H9 (cell line): ENCODE data around the gene TRAF6. TPM values are rescaled to one million over a fixed set of nuclear protein-coding genes. Genes with fewer than 3 reads are reported as not detected.

Experiments
- DNase-seq: peaks from one replicate; pipeline ENCODE4 v3.0.0-alpha.2; 2017
- H2AFZ ChIP-seq: one replicate; pipeline ENCODE4 v1.6.1; 2013; ENCODE audit warnings: mild to moderate bottlenecking, low read length, control low read depth, moderate library complexity
- H2AK5ac ChIP-seq: 2 replicates; pipeline ENCODE4 v1.6.1; 2013; ENCODE audit warnings: low read length, control low read depth, mixed read lengths; ENCODE audit not compliant: insufficient read length
- H2BK120ac ChIP-seq: one replicate; pipeline ENCODE4 v1.6.1; 2013; ENCODE audit warnings: low read depth, mild to moderate bottlenecking, low read length, control low read depth, inconsistent platforms; ENCODE audit not compliant: poor library complexity, severe bottlenecking
- H2BK12ac ChIP-seq: 2 replicates; pipeline ENCODE4 v1.6.1; 2013; ENCODE audit warnings: low read length, control low read depth, mixed read lengths, low read depth; ENCODE audit not compliant: insufficient read length
- H2BK15ac ChIP-seq: 2 replicates; pipeline ENCODE4 v1.6.1; 2013; ENCODE audit warnings: low read depth, low read length, control low read depth
- H2BK20ac ChIP-seq: one replicate; pipeline ENCODE4 v1.6.1; 2013; ENCODE audit warnings: low read depth, mild to moderate bottlenecking, low read length, control low read depth, inconsistent platforms; ENCODE audit not compliant: poor library complexity, severe bottlenecking
- H2BK5ac ChIP-seq: 2 replicates; pipeline ENCODE4 v1.6.1; 2013; ENCODE audit warnings: low read length, control low read depth, mixed read lengths; ENCODE audit not compliant: insufficient read length
- H3K14ac ChIP-seq: 2 replicates; pipeline ENCODE4 v1.6.1; 2013; ENCODE audit warnings: low read length, control low read depth; ENCODE audit not compliant: insufficient read depth
- H3K18ac ChIP-seq: 2 replicates; pipeline ENCODE4 v1.6.1; 2013; ENCODE audit warnings: low read depth, mild to moderate bottlenecking, mixed read lengths, low read length, control low read depth; ENCODE audit not compliant: insufficient read length
- H3K23ac ChIP-seq: 2 replicates; pipeline ENCODE4 v1.6.1; 2013; ENCODE audit warnings: low read length, control low read depth, mixed read lengths, low read depth; ENCODE audit not compliant: insufficient read length
- H3K23me2 ChIP-seq: 2 replicates; pipeline ENCODE4 v1.6.1; 2013; ENCODE audit warnings: low read depth, mild to moderate bottlenecking, mixed read lengths, low read length, control low read depth; ENCODE audit not compliant: insufficient read length, poor library complexity, severe bottlenecking
- H3K27ac ChIP-seq: 2 replicates; pipeline ENCODE4 v1.5.1; 2013; ENCODE audit warnings: low read length, control low read depth, mixed read lengths, low read depth; ENCODE audit not compliant: insufficient read length
- H3K27me3 ChIP-seq: 2 replicates; pipeline ENCODE4 v1.6.1; 2013; ENCODE audit warnings: low read length, control low read depth, inconsistent platforms; ENCODE audit not compliant: insufficient read depth
- H3K4ac ChIP-seq: 2 replicates; pipeline ENCODE4 v1.6.1; 2013; ENCODE audit warnings: low read depth, mild to moderate bottlenecking, control low read depth, inconsistent platforms, low read length, moderate library complexity
- H3K4me1 ChIP-seq: 2 replicates; pipeline ENCODE4 v1.6.1; 2013; ENCODE audit warnings: low read length, control low read depth, inconsistent platforms; ENCODE audit not compliant: insufficient read depth
- H3K4me2 ChIP-seq: 2 replicates; pipeline ENCODE4 v1.6.1; 2013; ENCODE audit warnings: low read length, control low read depth, mixed read lengths; ENCODE audit not compliant: insufficient read length, insufficient read depth
- H3K56ac ChIP-seq: 2 replicates; pipeline ENCODE4 v1.6.1; 2013; ENCODE audit warnings: low read depth, mild to moderate bottlenecking, mixed read lengths, low read length, control low read depth; ENCODE audit not compliant: insufficient read length
- H3K79me1 ChIP-seq: 2 replicates; pipeline ENCODE4 v1.6.1; 2013; ENCODE audit warnings: low read depth, mild to moderate bottlenecking, moderate library complexity, low read length, control low read depth, inconsistent platforms; ENCODE audit not compliant: insufficient read depth, poor library complexity, severe bottlenecking
- H3K79me2 ChIP-seq: 2 replicates; pipeline ENCODE4 v1.6.1; 2013; ENCODE audit warnings: low read length, control low read depth, inconsistent platforms; ENCODE audit not compliant: insufficient read depth
- H3K9ac ChIP-seq: 2 replicates; pipeline ENCODE4 v1.6.1; 2013; ENCODE audit warnings: low read length, control low read depth, mixed read lengths; ENCODE audit not compliant: insufficient read length; ENCODE audit errors: extremely low read depth
- H3K9me3 ChIP-seq: one replicate; pipeline ENCODE4 v1.6.1; 2013; ENCODE audit warnings: low read depth, low read length, inconsistent platforms; ENCODE audit not compliant: control insufficient read depth
- H3T11ph ChIP-seq: one replicate; pipeline ENCODE4 v1.6.1; 2013; ENCODE audit warnings: mild to moderate bottlenecking, low read length, control low read depth, inconsistent platforms
- H4K20me1 ChIP-seq: one replicate; pipeline ENCODE4 v1.6.1; 2013; ENCODE audit not compliant: control insufficient read depth, insufficient read length, insufficient read depth
- H4K5ac ChIP-seq: 2 replicates; pipeline ENCODE4 v1.6.1; 2013; ENCODE audit warnings: low read depth, mild to moderate bottlenecking, mixed read lengths, low read length, control low read depth; ENCODE audit not compliant: insufficient read length
- H4K8ac ChIP-seq: replicated peaks from 2 replicates; pipeline ENCODE4 v1.6.1; 2013; ENCODE audit warnings: low read length, control low read depth, mixed read lengths, low read depth; ENCODE audit not compliant: insufficient read length
- H4K91ac ChIP-seq: 2 replicates; pipeline ENCODE4 v1.6.1; 2013; ENCODE audit warnings: low read depth, mild to moderate bottlenecking, moderate library complexity, mixed read lengths, low read length, control low read depth; ENCODE audit not compliant: insufficient read length
- H3K27ac Mint-ChIP-seq, 3 experiments: 2 replicates in 2 of 3; 3 replicates in 1 of 3; pipeline ENCODE4 v1.8.0; 2020 to 2021; ENCODE audit warnings: mixed read lengths in 3 of 3, mild to moderate bottlenecking in 1 of 3, moderate library complexity in 1 of 3
- H3K27me3 Mint-ChIP-seq: 2 replicates; pipeline ENCODE4 v1.8.0; 2021; ENCODE audit warnings: low read depth, mild to moderate bottlenecking, moderate library complexity, mixed read lengths
- H3K36me3 Mint-ChIP-seq, 3 experiments: 2 replicates in 2 of 3; 3 replicates in 1 of 3; pipeline ENCODE4 v1.8.0; 2020 to 2021; ENCODE audit warnings: low read depth in 3 of 3, mixed read lengths in 3 of 3; ENCODE audit not compliant: insufficient read depth in 1 of 3
- H3K4me1 Mint-ChIP-seq, 2 experiments: 2 replicates each; pipeline ENCODE4 v1.8.0; 2020; ENCODE audit warnings: mixed read lengths in 2 of 2
- H3K4me3 Mint-ChIP-seq, 2 experiments: 2 replicates in 1 of 2; 3 replicates in 1 of 2; pipeline ENCODE4 v1.8.0; 2020 to 2021; ENCODE audit warnings: mild to moderate bottlenecking in 2 of 2, mixed read lengths in 2 of 2, moderate library complexity in 1 of 2
- H3K9me3 Mint-ChIP-seq, 2 experiments: 2 replicates in 1 of 2; 3 replicates in 1 of 2; pipeline ENCODE4 v1.8.0; 2020; ENCODE audit warnings: mild to moderate bottlenecking in 2 of 2, mixed read lengths in 2 of 2, moderate library complexity in 1 of 2
- CTCF ChIP-seq: fragments of 200-600 bp; sonication (generic); conservative IDR thresholded peaks from 3 replicates; pipeline ENCODE4 v1.8.0; 2021; ENCODE audit warnings: antibody characterized with exemption, mild to moderate bottlenecking
- WGBS: extraction: QIAGEN DNeasy Blood & Tissue Kit; methylation state at CpG from one replicate; pipeline ENCODE4 v1.1.7; 2013; ENCODE audit warnings: missing lambda C conversion rate, low lambda C conversion rate, mixed read lengths; ENCODE audit not compliant: insufficient read length; ENCODE audit errors: extremely low coverage; 5-methylcytosine and 5-hydroxymethylcytosine counted together
- total RNA-seq: library from RNA; stranded (reverse); gene quantifications from 2 replicates; pipeline ENCODE4 v1.2.1, GENCODE V29; 2021

Gene TRAF6
- total RNA-seq, 1 experiment from 2014 or later: 9.9 TPM

DNA sequence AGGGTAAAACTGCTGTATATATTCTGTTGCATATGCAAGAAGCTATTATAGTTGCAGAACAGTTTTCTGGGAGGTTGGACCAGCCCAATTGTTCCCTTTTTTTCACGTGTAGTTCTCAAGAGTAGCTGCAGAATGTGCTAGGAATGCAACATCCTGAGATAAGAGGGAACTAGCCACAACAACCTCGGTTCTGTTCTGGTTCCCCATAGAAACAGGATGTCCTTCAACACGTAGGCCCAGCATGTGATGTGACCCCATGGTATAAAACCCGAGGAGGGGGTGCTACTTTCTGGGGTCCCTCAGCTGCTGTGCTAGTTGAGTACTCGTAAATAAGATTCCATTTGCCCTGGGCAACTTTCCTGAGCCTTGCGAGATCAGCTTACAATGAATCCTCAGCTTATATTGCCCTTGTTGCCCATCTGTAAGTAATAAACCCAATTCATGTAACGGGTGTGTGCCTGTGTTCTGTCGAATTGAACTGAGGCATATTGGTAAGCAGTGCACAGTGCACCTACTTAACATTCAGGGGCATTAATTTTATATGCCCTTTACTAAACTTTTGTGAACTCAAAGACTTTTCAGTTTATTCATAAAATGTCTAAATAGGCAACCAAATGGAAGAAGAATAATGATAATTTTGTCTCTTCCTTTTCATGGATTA, 23.0 kb upstream of the TRAF6 start:
- Histone ChIP-seq H3K4ac (no peak overlapping the region), H2BK12ac (no peak overlapping the region), H3K4me2 (no peak overlapping the region), H3K9ac (no peak overlapping the region), H3K18ac (no peak overlapping the region), H3K9me3 (no peaks in the 10 kb centered on the region), H3K27ac (no peak overlapping the region), H3K23me2 (no peaks in the 10 kb centered on the region), H3K27me3 (no peaks in the 10 kb centered on the region), H2BK120ac (no peak overlapping the region), H2BK15ac (no peak overlapping the region), H4K20me1 (no peaks in the 10 kb centered on the region), H3K14ac (no peak overlapping the region), H3K4me1 (no peaks in the 10 kb centered on the region), H4K5ac (no peak overlapping the region), H2BK20ac (no peak overlapping the region), H3K56ac (no peak overlapping the region), H2AFZ (no peak overlapping the region), H3K23ac (no peak overlapping the region), H3K79me1 (no peaks in the 10 kb centered on the region), H2BK5ac (no peak overlapping the region), H3T11ph (no peak overlapping the region), H4K91ac (no peak overlapping the region), H4K8ac (no peak overlapping the region), H3K79me2 (no peaks in the 10 kb centered on the region), H2AK5ac (no peak overlapping the region)
- H3K27ac Mint-ChIP-seq: no peak overlapping the region; a peak in 1 of 7 replicates
- H3K4me1 Mint-ChIP-seq: no peaks in the 10 kb centered on the region
- no CpG with 5 or more reads among the region's 8 CpGs for WGBS
- no peak overlapping the region for H3K4me3 Mint-ChIP-seq
- H3K9me3 Mint-ChIP-seq: peaks cover 0 to under 1% of the 10 kb centered on the region in 2 experiments; a peak in 2 of 5 replicates
- no peak for TF ChIP-seq CTCF
- H3K27me3 Mint-ChIP-seq: peaks cover 12% of the 10 kb centered on the region
- no peaks in the 10 kb centered on the region for H3K36me3 Mint-ChIP-seq
- DNase-seq: no peak
